GM18517 (cell line): Measurements from ENCODE around the gene SMC3.
"Not testable (repeated sequence)": the region's sequence is repeated elsewhere in the genome, so short reads cannot be mapped to it uniquely, and the experiment has no call there.

ENCODE experiments used
- ATAC-seq: cut with Tn5 transposase; IDR thresholded peaks from one replicate; pipeline ENCODE4 v1.9.1; 2021; ENCODE audit warnings: mild to moderate bottlenecking, moderate library complexity; ENCODE audit not compliant: unreplicated experiment

Gene SMC3

GRCh38 chr10:110576220-110576619, 8.7 kb downstream of the SMC3 start:
- ATAC-seq: no peak

- no peak for ATAC-seq
Observed at GRCh38 chr10:110577056-110577455, 9.6 kb downstream of the SMC3 start.

- ATAC-seq: no peak
Observed at GRCh38 chr10:110584006-110584405, 16.5 kb downstream of the SMC3 start.

- no peak for ATAC-seq
Observed at GRCh38 chr10:110591760-110592159, 24.3 kb downstream of the SMC3 start.

- no peak for ATAC-seq
Observed at GRCh38 chr10:110597476-110597875, 30.0 kb downstream of the SMC3 start.

- ATAC-seq: peak; percentile 76
Observed at GRCh38 chr10:110600487-110601101, 33.1 kb downstream of the SMC3 start.

- no peak for ATAC-seq
Observed at GRCh38 chr10:110601581-110601980, 34.1 kb downstream of the SMC3 start.

GRCh38 chr10:110608087-110608486, 40.6 kb downstream of the SMC3 start:
- no peak for ATAC-seq

GRCh38 chr10:110609605-110610004, 42.1 kb downstream of the SMC3 start:
- ATAC-seq: no peak

GRCh38 chr10:110610308-110610774, 42.8 kb downstream of the SMC3 start:
- ATAC-seq: no peak

GRCh38 chr10:110610781-110611180, 43.3 kb downstream of the SMC3 start:
- ATAC-seq: not testable (repeated sequence)

- peak; percentile 46 for ATAC-seq
Observed at GRCh38 chr10:110612087-110612486, 44.6 kb downstream of the SMC3 start.

GRCh38 chr10:110612629-110613028, 45.1 kb downstream of the SMC3 start:
- ATAC-seq: no peak

GRCh38 chr10:110613341-110613995, 46.0 kb downstream of the SMC3 start:
- ATAC-seq: peak; percentile 32

- ATAC-seq: peak; percentile 40
Observed at GRCh38 chr10:110613996-110614495, 46.6 kb downstream of the SMC3 start.

GRCh38 chr10:110615057-110615747, 47.7 kb downstream of the SMC3 start:
- no peak for ATAC-seq

- no peak for ATAC-seq
Observed at GRCh38 chr10:110616493-110617033, 49.1 kb downstream of the SMC3 start.

- ATAC-seq: no peak
Observed at GRCh38 chr10:110617425-110618229, 50.1 kb downstream of the SMC3 start.

GRCh38 chr10:110618230-110618610, 50.7 kb downstream of the SMC3 start:
- ATAC-seq: no peak

- no peak for ATAC-seq
Observed at GRCh38 chr10:110619514-110620397, 52.3 kb downstream of the SMC3 start.
